ENCODE measurements around the gene HEATR5A. TPM values are rescaled to one million over a fixed set of nuclear protein-coding genes. Genes with fewer than 3 reads are reported as not detected.
A peak's percentile ranks its signal among the peaks of the same experiment; 100 is the strongest.

Gene HEATR5A
- total and polyA plus RNA-seq, 2 of the 13 experiments (the other 11 are each of a cell fraction or from before 2014, with no cell fraction given): 36.4 to 105 TPM

DNA sequence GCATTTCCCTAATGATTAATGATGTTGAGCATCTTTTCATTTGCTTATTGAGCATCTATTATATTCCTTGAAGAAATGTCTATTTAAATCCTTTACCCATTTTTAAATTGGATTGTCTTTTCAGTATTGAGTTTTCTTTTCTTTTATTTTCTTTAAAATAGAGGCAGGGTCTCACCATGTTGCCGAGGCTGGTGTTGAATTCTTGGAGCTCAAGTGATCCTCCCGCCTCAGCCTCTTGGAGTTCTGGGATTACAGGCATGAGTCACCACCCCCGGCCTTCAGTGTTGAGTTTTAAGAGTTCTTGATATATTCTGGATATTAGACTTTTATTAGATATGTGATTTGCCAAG, 139.5 kb downstream of the HEATR5A start (continued):
- TF ChIP-seq ZNF143 (CRISPR knock-in tag; IDR thresholded peaks at IDR 0.05) (no peak; the same call in 1 of the 2 replicates), HOXA5 (CRISPR knock-in tag; IDR thresholded peaks at IDR 0.05) (0 out of 2 replicates have a peak, but pooled peaks have one; percentile 58), BRCA1 (CRISPR knock-in tag; IDR thresholded peaks at IDR 0.05) (0 out of 2 replicates have a peak, but pooled peaks have one; percentile 79), TCF12 (IDR thresholded peaks at IDR 0.05) (no peak), TCF12 (CRISPR knock-in tag; IDR thresholded peaks at IDR 0.05) (peak; percentile 3; the same call in 1 of the 2 replicates), ZNF777 (CRISPR knock-in tag; IDR thresholded peaks at IDR 0.05) (0 out of 2 replicates have a peak, but pooled peaks have one; percentile 21), CREB3 (CRISPR knock-in tag; IDR thresholded peaks at IDR 0.05) (0 out of 2 replicates have a peak, but pooled peaks have one; percentile 36), ZSCAN29 (CRISPR knock-in tag; conservative IDR thresholded peaks at IDR 0.05) (0 out of 2 replicates have a peak, but pooled peaks have one; percentile 0)

DNA sequence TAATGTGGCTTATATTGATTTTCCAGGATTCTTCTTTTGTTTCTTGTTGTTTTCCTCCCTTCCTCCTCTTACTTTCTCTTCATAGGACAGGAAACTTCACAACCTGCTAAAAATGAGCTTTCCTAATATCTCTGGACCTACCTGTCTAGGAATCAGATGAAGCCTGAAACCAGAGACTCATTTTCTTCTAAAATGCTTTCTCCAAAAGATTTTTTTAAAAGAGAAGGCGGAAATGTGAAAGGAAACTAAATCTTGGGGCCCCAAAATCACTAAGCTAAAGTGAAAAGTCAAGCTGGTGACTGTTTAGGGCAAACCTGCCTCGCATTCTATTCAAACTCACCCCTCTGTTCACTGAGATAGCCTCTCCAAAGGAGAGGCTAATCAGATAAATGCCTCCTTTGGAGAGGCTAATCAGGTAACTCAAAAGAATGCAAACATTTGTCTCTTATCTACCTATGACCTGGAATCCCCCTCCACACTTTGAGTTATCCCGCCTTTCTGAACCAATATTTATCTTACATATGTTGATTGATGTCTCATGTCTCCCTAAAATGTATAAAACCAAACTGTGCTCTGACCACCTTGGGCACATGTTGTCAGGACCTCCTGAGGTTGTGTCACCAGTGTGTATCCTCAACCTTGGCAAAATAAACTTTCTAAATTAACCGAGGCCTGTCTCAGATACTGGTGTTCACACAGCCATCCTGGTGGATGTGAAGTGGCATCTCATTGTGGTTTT, 140.0 kb downstream of the HEATR5A start:
- no TSS peak for BruUV-seq (replicated peaks)
- H4K20me1 ChIP-seq (ENCODE audit: insufficient read depth, low read length): no peaks in the 10 kb centered on the region
- H3K4me1 ChIP-seq (ENCODE audit: insufficient read depth, low read length): peaks cover 45% of the 10 kb centered on the region
- no peaks in the 10 kb centered on the region for H3K79me2 ChIP-seq (ENCODE audit: insufficient read depth, low read length)
- WGBS (ENCODE audit: low lambda C conversion rate): 3% methylated on average over 4 of the region's 4 CpGs
- no peaks in the 10 kb centered on the region for H3K27me3 ChIP-seq (ENCODE audit: control insufficient read depth in 1 of 2, insufficient read depth in 2 of 2, low read length in 2 of 2)
- FAIRE-seq (peak; percentile 82), ATAC-seq (peak; percentile 86), DNase-seq (ENCODE audit: low spot score) (peak; percentile 94)
- intact Hi-C loops (cut with micrococcal nuclease; ENCODE audit: unreplicated experiment) (loop anchor here (2.0 kb wide), 1 partner anchor 72 kb away; no protein-coding TSS in a partner anchor), in situ Hi-C loops (cut with HindIII; ENCODE audit: extremely low pct_ligation_motif_present, low pct_unique_long_range_greater_than_20kb) (no loop called here)
- CTCF ChIA-PET (ENCODE audit: low intra/inter-chr PET ratio, low total read pairs): no interaction called here
- peak overlapping the region; percentile 48 for H3K4me2 ChIP-seq (ENCODE audit: low read depth, low read length)
- POLR2A ChIA-PET: interaction anchor here (0.9 to 3.6 kb wide), 5 partner anchors 11 to 140 kb away, joined by 4 to 18 read pairs (median 10); partner anchors contain the start of genes HEATR5A and HECTD1
- H3K9ac ChIP-seq (ENCODE audit: insufficient read depth, low read depth, low read length): peak overlapping the region; percentile 38; the same call in 1 of the 2 replicates
- H3K36me3 ChIP-seq (replicated peaks in 1 of 2; ENCODE audit: control insufficient read depth in 1 of 2, insufficient read depth in 2 of 2, low read length in 2 of 2): no peaks in the 10 kb centered on the region
- peak overlapping the region; percentile 43 for H2AFZ ChIP-seq (ENCODE audit: low read length)
- H3K4me3 ChIP-seq (replicated peaks in 1 of 3; ENCODE audit: insufficient read depth in 1 of 3, low read depth in 2 of 3, low read length in 3 of 3): peak overlapping the region in 1 of 3 experiments; percentile 2; a peak in 3 of 6 replicates
- H3K9me3 ChIP-seq (ENCODE audit: low read length): peaks cover 36% of the 10 kb centered on the region
- H3K27ac ChIP-seq (ENCODE audit: extremely low read length, insufficient read depth, low read length): peak overlapping the region; percentile 50
- TF ChIP-seq JUND (CRISPR knock-in tag; IDR thresholded peaks at IDR 0.05): no peak
- TF ChIP-seq NRL (CRISPR knock-in tag; IDR thresholded peaks at IDR 0.05; ENCODE audit: borderline replicate concordance): no peak
- no peak for TF ChIP-seq SP2 (CRISPR knock-in tag; IDR thresholded peaks at IDR 0.05)
- TF ChIP-seq SIX4 (CRISPR knock-in tag; IDR thresholded peaks at IDR 0.05): peak; percentile 50; the same call in 1 of the 2 replicates
- TF ChIP-seq NR2F6 (IDR thresholded peaks at IDR 0.05): peak; percentile 86
- peak; percentile 73 for TF ChIP-seq NR2F6 (CRISPR knock-in tag; IDR thresholded peaks at IDR 0.05)
- 0 out of 2 replicates have a peak, but pooled peaks have one; percentile 65 for TF ChIP-seq IRX3 (CRISPR knock-in tag; IDR thresholded peaks at IDR 0.05; ENCODE audit: borderline replicate concordance, low read depth)
- no peak for TF ChIP-seq ZBTB46 (CRISPR knock-in tag; IDR thresholded peaks at IDR 0.05; ENCODE audit: borderline replicate concordance)
- peak; percentile 21; the same call in 1 of the 2 replicates for TF ChIP-seq SRF (IDR thresholded peaks at IDR 0.05; ENCODE audit: low read depth, low read length)
- peak; percentile 95 for TF ChIP-seq HDAC2 (CRISPR knock-in tag; IDR thresholded peaks at IDR 0.05)
- TF ChIP-seq ZFP82 (CRISPR knock-in tag; IDR thresholded peaks at IDR 0.05; ENCODE audit: borderline replicate concordance): no peak
- TF ChIP-seq BCL6 (CRISPR knock-in tag; IDR thresholded peaks at IDR 0.05): peak; percentile 82
- TF ChIP-seq ISL2 (CRISPR knock-in tag; IDR thresholded peaks at IDR 0.05): peak; percentile 98
- TF ChIP-seq ARID2 (CRISPR knock-in tag; IDR thresholded peaks at IDR 0.05; ENCODE audit: borderline replicate concordance): no peak
- TF ChIP-seq GABPA (IDR thresholded peaks at IDR 0.05; ENCODE audit: low read depth, low read length): no peak
- no peak for TF ChIP-seq GABPA (CRISPR knock-in tag; IDR thresholded peaks at IDR 0.05; ENCODE audit: low read depth)
